Measurements from ENCODE around the gene NOTUM. TPM values are rescaled to one million over a fixed set of nuclear protein-coding genes. Genes with fewer than 3 reads are reported as not detected.

NOTUM gene
- total RNA-seq, 3 donors from 2014 or later = 0.13 TPM; not detected in 2

DNA sequence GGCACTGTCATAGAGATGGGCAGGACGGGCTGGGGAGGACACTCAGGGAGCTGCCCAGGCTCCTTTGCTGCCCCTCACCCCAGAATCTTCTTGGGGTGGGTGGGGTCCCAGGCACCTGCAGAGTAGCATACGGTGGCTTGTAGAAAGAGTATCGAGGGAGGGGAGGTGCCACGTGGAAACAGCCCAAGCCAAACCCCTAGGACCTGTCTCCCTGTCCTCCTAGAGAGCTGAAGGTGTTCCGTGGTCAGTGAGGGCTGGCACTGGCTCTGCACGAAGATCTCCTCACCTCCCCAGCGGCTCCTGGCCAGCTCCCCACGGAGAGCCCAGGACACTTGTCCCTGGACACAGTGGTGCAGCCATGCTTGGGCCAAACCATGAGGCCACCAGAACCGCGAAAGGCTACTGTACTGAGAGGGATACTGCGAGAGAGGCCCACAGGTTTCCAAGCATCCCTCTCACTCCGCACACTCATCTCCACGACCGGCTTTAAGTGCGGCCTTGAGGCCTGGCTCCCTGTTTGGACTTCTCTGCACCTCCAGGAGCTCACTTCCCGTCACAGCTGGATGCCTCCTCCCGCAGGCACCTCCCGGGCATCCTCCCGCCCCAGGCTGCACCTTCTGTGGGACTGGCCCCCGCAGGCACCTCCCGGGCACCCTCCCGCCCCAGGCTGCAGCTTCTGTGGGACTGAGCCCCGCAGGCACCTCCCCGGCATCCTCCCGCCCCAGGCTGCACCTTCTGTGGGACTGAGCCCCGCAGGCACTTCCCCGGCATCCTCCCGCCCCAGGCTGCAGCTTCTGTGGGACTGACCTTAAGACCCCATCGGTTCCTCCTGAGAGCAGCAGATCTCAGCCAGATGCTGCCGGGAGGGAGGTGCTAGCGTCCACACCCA lies 31.5 kb downstream of the NOTUM start:
- ATAC-seq = no peak
- Histone ChIP-seq H3K4me1 (ENCODE audit: low read depth) (peaks cover 33% of the 10 kb centered on the region), H3K4me3 (no peak overlapping the region)

DNA sequence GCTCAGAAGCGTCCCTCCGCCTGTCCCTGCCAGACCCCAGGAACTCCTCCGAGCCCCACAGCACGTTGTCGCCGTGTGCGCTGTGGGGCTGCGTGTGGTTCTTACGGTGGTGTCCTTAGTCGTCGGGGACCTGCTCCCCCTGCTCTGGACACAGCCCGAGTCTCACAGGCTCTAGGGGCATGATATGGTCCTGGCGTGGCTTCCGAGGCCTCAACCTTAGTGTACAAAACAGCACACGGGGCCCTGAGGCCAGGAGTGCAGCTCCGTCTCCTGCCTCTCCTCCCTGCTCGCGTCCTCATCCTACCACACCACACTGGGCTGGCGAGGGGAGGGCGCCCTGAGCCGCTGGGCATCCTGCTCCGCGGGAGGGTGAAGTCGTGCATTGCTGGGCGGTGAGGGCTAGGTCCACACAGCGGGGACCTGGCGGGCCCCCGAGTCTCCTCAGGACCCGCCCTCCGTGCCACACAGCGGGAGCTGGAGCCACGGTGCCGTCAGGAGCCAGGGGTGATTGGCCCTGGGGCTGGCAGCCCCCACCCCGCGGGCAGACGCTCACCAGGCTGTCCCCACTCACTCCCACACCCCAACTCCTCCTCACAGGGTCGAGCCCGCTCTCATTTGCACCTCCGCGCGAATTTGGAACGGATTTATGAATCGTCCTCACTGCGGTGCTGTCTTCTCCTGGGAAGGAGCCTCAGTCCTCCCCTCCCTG lies 32.3 kb downstream of the NOTUM start:
- no peak for ATAC-seq
- TF ChIP-seq, protein P1, sequence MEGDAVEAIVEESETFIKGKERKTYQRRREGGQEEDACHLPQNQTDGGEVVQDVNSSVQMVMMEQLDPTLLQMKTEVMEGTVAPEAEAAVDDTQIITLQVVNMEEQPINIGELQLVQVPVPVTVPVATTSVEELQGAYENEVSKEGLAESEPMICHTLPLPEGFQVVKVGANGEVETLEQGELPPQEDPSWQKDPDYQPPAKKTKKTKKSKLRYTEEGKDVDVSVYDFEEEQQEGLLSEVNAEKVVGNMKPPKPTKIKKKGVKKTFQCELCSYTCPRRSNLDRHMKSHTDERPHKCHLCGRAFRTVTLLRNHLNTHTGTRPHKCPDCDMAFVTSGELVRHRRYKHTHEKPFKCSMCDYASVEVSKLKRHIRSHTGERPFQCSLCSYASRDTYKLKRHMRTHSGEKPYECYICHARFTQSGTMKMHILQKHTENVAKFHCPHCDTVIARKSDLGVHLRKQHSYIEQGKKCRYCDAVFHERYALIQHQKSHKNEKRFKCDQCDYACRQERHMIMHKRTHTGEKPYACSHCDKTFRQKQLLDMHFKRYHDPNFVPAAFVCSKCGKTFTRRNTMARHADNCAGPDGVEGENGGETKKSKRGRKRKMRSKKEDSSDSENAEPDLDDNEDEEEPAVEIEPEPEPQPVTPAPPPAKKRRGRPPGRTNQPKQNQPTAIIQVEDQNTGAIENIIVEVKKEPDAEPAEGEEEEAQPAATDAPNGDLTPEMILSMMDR (IDR thresholded peaks at IDR 0.05) = no peak
- H3K4me3 ChIP-seq = no peak overlapping the region
- H3K36me3 ChIP-seq (ENCODE audit: low read depth) = no peaks in the 10 kb centered on the region
- intact Hi-C loops (cut with DNase I, micrococcal nuclease) = no loop called here
- no peaks in the 10 kb centered on the region for H3K9me3 ChIP-seq
- H3K4me1 ChIP-seq (ENCODE audit: low read depth) = peaks cover 41% of the 10 kb centered on the region
- DNase-seq = peak in 2 of 3 donors; percentile 37 to 56

More for the DNA sequence above, 31.5 kb downstream of the NOTUM start:
- intact Hi-C loops (cut with DNase I, micrococcal nuclease) = no loop called here
- no peaks in the 10 kb centered on the region for H3K36me3 ChIP-seq (ENCODE audit: low read depth)
- no peaks in the 10 kb centered on the region for H3K9me3 ChIP-seq
- peak in 2 of 3 donors; percentile 30 to 51 for DNase-seq
- TF ChIP-seq, protein P1 (IDR thresholded peaks at IDR 0.05) = no peak

DNA sequence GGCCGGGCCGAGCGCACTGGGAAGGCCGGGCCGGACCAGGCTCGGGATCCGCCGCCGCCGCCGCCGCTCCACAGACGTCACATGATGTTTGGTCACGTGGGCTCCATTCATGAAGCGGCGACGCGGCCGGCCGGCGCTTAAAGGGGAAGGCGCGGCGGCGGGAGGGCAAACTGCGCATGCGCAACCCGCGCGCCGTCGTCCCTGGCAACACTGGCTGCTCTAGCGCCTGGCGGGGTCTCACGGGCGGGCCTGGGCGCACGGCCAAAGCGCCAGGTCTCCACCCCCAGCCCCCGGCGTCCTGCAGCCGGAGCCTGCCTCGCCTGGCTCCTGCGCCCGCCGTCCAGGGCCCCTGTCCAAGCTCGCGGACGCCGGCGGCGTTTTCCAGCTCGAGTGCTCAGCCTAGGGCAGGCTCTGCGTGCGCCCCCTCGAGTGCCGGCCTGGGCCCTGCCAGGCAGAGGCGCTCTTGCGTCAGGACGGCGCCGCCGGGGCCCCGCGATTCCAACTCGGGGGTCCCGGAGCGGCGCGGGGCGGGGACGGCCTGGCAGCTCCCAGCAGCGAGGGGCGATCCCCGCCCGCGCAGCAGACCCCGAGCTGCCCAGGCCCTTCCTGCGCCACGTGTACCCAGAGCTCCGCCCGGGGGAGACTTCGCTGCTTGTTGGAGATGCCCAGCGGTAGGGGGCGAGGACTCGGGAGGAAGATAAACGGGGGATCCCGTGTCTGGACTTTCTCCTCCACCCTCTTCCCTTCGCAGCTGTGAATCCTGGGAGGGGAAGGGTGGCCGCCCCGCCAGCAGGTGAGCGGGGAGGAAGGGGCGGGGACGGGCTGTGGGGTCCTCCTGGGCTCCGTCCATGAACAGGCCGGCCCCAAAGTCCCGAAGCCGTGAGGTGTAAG lies 33.1 kb downstream of the NOTUM start, which contains the start of gene MAFG:
Gene MAFG (minus strand): TSS at position 83 of the 891 bp plus-strand sequence. CDS start 4,550 bp downstream, outside the sequence.
- H3K4me3 ChIP-seq = peak within 1 kb of the TSS; percentile 84
- intact Hi-C loops (cut with DNase I, micrococcal nuclease) = no loop called here
- no peaks in the 10 kb centered on the region for H3K9me3 ChIP-seq
- peak; percentile 92 to 94 (median 93) for DNase-seq
- TF ChIP-seq, protein P1 (IDR thresholded peaks at IDR 0.05) = no peak
- ATAC-seq = peak; percentile 55
- H3K36me3 ChIP-seq (ENCODE audit: low read depth) = no peaks in the 10 kb centered on the region
- peaks cover 49% of the 10 kb centered on the region for H3K4me1 ChIP-seq (ENCODE audit: low read depth)

DNA sequence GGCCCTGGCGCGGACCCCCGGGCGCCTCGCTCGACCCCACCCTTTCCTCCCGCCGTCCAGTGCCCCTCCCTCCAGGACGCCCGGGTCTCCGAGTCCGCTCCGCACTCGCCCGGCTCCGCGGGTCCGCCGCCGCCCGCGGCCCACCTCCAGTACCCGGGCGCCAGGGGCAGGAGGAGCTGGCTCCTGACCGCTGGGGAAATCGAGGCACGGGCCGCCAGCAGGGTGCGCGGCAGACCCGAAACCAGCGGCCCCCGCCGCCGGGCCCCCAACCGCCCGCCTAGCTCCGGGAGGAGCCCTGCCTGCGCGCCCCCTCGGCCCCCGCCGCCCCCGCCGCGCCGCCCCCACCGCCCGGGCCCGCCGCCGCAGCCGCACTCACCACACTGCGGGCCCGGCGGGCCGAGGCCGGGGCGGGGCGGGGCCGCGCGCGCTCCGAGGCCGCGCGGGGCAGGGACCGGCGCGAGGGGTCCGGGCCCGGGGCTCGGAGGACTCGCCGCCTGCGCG lies 33.8 kb downstream of the NOTUM start:
- TF ChIP-seq, protein P1 (IDR thresholded peaks at IDR 0.05) = no peak
- H3K36me3 ChIP-seq (ENCODE audit: low read depth) = no peaks in the 10 kb centered on the region
- peak overlapping the region; percentile 84 for H3K4me3 ChIP-seq
- H3K9me3 ChIP-seq = no peaks in the 10 kb centered on the region
- ATAC-seq (no peak), DNase-seq (no peak)
- peaks cover 53% of the 10 kb centered on the region for H3K4me1 ChIP-seq (ENCODE audit: low read depth)
- intact Hi-C loops (cut with DNase I, micrococcal nuclease) = no loop called here
